ENCODE data around the gene CACNA1S. TPM values are rescaled to one million over a fixed set of nuclear protein-coding genes. Genes with fewer than 3 reads are reported as not detected.

CACNA1S gene
- total RNA-seq, 4 donors from 2014 or later: not detected

DNA sequence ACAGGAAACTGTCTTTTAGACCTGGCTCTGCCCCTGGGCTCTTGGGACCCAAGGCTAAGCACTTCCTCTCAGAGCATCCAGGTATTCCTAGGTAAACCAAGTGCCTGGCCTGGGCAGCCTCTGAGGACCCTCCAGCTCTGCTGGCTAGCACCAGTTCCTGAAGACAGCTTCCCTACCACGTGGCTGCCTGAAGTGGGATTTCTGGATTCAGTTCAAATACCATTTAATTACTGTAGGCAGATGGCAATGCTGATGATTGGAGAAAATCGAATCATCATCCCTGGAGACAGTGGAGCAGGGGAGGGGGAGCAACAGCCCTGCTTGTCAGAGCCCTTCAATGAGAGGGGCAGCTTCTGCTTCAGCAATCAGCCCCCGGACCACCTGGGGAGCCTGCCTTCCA lies 100.6 kb downstream of the CACNA1S start:
- TF ChIP-seq, protein P1, sequence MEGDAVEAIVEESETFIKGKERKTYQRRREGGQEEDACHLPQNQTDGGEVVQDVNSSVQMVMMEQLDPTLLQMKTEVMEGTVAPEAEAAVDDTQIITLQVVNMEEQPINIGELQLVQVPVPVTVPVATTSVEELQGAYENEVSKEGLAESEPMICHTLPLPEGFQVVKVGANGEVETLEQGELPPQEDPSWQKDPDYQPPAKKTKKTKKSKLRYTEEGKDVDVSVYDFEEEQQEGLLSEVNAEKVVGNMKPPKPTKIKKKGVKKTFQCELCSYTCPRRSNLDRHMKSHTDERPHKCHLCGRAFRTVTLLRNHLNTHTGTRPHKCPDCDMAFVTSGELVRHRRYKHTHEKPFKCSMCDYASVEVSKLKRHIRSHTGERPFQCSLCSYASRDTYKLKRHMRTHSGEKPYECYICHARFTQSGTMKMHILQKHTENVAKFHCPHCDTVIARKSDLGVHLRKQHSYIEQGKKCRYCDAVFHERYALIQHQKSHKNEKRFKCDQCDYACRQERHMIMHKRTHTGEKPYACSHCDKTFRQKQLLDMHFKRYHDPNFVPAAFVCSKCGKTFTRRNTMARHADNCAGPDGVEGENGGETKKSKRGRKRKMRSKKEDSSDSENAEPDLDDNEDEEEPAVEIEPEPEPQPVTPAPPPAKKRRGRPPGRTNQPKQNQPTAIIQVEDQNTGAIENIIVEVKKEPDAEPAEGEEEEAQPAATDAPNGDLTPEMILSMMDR (IDR thresholded peaks at IDR 0.05; ENCODE audit: low read depth): no peak

DNA sequence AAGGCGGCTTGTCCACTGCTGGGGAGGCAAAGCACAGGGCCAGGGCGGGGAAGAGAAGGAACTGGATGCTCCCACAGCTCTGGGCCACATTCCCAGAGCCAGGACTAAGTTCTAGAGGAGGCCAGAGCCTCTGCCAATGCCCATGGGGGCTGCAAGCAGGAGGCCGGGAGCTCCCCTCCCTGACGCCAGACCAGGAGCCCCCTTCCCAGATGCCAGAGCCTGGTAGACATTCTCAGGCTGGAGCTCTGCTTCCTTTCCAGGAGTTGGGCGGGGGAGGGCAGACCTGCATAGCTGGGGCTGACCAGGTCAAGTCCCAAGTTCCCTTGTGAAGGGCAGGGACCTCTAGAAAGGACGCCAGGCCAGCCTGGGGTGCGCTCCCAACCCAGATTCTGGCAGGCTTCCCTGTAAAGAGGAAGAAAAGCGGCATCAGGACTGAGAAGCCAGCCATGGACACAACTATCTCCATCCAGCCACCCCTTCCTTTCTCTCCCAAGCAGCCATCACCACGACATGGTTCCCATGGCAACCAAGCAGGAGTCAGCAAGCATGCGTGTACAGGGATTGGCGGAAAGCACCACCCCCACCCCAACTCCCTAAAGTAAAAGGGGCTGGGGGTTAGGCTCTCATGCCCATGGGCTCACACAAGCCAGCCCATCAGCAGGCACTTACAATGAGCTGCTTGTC lies 102.1 kb downstream of the CACNA1S start:
- TF ChIP-seq, protein P1 (IDR thresholded peaks at IDR 0.05; ENCODE audit: low read depth): no peak

DNA sequence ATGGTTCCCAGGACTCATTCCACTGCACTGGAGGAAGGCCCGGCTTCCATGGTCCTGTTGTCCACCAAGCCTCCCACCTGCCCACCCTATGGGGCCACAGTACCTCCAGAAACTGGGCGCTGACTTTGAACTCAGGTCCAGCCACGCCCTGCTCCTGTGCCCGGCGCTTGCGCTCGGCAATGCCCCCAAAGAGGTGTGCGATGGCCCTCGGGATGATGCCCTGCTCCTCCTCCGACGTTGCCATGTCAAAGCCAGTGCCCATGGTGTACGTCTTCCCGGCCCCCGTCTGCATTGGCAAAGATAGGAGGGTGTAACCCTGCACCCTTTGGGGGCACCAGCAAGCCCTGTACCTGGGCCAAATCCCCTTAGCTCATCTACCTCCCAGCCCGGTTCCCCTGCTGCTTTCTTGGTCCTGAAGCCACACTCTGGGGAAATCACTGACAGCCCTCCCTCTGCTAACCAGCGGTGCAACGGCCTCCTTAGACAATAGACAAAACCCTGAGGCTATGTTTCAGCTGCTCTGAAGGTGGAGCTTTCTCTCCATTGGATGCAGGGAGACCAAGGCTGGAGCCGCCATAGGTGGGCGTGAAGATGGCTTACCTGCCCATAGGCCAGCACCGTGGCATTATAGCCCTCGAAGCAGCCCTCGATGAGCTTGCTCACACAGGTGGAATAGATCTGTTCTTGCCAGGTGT lies 103.4 kb downstream of the CACNA1S start:
- TF ChIP-seq, protein P1 (IDR thresholded peaks at IDR 0.05; ENCODE audit: low read depth): no peak

DNA sequence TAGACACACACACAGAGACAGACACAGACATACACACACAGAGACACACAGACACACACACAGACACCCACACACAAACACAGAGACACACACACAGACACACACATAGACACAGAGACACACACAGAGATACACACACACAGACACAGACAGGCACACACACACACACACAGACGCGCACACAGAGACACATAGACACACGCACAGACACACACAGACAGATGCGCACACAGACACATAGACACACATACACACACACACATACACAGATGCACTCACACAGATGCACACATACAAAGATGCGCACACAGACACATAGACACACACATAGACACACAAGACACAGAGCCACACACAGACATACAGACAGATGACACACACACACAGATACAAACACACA lies 104.7 kb downstream of the CACNA1S start:
- TF ChIP-seq, protein P1 (IDR thresholded peaks at IDR 0.05; ENCODE audit: low read depth): no peak

DNA sequence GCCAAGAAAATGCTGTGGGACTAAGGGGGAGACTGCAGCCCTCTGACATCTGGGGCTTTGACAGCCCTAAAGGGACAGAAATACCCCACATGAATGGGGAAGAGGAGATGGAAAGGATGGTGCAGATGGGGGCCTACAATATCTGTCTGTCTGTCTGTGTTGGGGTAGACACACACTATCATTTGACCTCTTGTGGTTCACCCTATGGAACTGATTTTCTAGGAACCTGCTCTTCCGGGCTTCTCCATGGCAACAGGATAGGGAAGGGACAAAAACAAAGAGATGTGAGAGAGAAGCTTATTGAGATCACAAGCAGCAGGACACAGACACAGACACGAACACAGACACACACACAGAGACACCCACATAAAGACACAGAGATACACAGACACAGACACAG lies 105.8 kb downstream of the CACNA1S start:
- TF ChIP-seq, protein P1 (IDR thresholded peaks at IDR 0.05; ENCODE audit: low read depth): no peak

DNA sequence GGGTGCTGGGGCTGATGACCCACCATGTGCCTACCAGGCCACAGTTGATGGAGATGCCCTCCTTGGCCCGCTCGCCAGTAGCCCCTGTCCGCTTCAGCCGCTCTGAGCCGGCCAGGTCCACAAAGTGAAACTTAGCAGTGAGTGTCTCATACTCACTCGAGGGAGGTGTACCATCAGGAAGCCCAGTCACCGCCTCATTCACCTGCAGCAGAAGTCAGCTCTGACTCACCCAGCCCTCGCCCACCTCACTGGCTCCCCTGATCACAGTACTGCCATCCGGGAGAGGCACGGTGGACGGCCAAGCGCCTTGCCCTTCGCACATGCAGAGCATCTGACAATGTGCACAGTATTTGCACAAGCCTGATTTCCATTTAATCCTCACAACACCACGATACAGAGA lies 107.5 kb downstream of the CACNA1S start:
- TF ChIP-seq, protein P1 (IDR thresholded peaks at IDR 0.05; ENCODE audit: low read depth): no peak

DNA sequence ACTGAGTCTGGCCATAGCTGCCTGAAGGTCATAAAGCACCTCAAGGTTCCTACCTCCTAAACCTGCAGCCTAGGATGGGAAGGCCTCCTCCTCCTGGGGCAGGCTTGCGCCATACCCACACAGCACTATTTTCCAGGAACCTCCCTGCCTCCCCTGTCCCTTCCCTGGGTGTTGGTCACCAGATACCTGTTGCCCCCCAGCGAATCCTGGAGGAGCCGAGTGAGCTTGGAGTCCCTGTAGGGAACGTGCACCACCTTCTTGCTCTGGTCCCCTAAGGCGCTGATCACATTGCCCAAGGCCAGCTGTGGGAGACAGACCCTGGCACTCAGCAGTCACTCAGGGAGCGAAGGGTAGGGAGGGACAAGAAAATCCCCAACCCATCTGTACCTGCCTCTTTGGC lies 108.1 kb downstream of the CACNA1S start:
- TF ChIP-seq, protein P1 (IDR thresholded peaks at IDR 0.05; ENCODE audit: low read depth): no peak
